Inferior parietal cortex (tissue), 1 donor: ENCODE measurements around the gene RAB40C.
A peak's percentile ranks its signal among the peaks of the same experiment; 100 is the strongest.

Experiments
- DNase-seq: peaks from one replicate; pipeline ENCODE4 v3.0.0-alpha.2; 2016; ENCODE audit errors: extremely low spot score

The RAB40C gene

DNA sequence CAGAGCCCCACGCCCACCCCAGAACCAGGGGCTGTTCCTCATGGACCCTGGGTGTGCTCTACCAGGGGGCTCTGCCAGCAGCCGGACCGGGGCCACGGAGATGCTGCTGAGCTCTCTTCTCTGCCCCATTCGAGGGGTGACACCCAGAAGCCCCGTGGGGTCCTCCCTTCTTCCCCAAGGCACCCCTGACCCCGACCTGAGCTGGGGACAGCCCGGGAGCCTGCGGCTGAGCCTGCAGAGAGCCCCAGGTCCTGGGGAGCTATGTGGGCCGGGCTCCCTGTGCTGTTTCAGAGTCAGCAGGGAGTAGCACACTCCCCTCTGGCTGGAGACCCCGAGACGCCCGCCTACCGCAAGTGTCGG lies 30.9 kb upstream of the RAB40C start:
- DNase-seq: no peak

- DNase-seq: no peak
These were observed 30.3 kb upstream of the RAB40C start for GRCh38 chr16:559411-560203.

GRCh38 chr16:560204-560700 lies 29.6 kb upstream of the RAB40C start, which contains the start of gene PRR35:
Gene PRR35, plus strand, starts transcription at chr16:560394. Its CDS starts 2,901 bp downstream, at chr16:563295.
- no peak for DNase-seq

DNA sequence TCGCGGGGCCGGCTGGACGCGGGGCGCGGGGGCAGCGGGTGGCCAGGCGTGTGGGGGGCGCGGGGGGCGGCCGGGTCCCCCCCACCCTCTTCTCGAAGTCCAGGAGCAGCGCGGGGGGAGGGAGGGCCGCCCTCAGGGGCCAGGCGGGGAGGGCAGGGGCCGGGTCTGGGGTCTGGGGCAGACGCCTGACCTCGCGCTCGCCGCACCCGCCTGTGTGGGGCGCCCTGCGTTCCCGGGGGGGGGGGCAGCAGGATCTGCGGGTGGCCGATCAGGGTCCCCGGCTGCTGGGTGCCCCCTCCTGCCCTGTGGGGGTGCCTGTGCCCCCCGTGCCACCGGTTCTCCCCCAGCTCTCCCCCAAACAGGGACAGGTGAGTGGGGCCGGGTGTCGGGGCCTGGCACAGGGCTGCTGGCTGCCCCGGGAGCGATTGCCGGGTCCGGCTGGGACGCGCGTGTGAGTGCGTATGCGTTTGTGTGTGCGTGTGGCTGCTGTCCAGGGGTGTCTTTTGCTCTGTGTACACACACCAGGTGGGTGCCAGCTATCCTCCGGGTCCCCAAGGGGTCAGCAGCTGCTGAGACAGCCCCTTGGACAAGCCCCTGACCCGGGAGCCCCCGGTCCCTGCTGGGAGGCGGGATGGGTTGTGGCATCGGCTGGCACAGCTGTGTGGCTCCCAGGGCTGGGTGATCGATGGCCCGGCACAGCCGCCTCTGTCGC lies 29.0 kb upstream of the RAB40C start:
- DNase-seq: no peak

GRCh38 chr16:561413-561794 lies 28.5 kb upstream of the RAB40C start:
- DNase-seq: no peak

DNA sequence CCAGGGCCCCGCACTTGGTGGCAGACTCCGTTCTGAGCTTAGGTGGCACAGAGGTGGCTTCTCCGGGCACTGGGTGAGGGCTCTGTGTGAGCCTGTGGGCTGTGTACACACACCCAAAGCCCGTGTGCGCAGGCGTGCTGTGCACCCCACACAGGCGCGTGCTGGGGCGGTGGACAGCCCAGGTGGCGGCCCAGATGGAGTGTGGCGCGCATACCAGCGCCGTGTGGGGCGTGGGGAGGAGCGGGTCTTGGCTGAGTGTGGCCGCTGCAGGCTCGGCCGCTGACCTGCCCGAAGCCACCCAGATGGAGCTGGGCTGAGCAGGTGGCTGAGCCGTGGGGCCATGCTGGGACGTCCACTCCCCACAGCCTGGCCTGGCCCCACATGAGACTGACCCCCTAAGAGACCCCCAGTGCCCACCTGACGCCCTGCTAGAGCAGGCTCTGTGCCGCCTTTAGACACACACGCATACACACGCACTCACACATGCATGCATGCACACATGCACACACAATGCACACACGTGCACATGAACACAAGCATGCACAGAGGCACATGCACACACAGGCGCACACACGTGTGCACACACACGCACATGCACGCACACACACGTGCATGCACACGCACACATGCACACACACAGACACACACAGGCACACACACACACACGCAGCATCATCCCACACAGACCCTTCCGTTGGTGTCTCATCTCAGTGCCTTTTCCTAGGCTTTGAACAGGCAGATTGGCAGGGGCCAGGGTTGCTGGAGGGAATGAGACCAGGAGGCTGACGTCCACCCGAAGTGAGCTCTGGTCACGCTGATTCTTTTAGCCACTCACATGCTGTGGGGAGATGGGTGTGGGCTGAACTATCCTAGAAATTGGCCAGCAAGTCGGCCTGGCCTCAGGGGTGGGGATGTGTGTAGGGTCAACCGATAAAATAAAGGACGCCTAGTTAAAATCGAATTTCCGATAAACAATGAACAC lies 27.6 kb upstream of the RAB40C start:
- no peak for DNase-seq

DNA sequence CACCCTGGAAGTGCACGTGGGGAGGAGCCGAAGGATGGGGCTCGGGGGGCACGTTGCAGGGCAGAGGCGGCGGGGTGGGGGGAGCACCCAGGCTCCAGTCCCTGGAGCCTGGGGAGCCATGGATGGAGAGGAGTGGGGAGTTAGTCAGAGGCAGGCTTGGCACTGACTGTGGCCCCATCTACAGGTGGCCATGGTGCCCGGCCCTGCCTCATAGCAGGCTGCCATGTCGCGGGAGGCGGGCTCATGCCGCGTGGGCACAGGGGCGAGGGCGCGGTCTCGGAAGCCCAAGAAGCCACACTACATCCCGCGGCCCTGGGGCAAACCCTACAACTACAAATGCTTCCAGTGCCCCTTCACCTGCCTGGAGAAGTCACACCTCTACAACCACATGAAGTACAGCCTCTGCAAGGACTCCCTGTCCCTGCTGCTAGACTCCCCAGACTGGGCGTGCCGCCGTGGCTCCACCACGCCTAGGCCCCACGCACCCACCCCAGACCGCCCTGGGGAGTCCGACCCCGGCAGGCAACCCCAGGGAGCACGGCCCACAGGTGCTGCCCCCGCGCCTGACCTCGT lies 26.7 kb upstream of the RAB40C start:
- no peak for DNase-seq

GRCh38 chr16:564690-565418 lies 25.0 kb upstream of the RAB40C start:
- no peak for DNase-seq

GRCh38 chr16:565419-566330 lies 24.2 kb upstream of the RAB40C start:
- DNase-seq: no peak

- DNase-seq: no peak
These were observed 23.1 kb upstream of the RAB40C start, which contains the start of gene NHLRC4 for GRCh38 chr16:566475-567372. Gene NHLRC4, plus strand, starts transcription at chr16:567005. Its CDS starts 1,043 bp downstream, at chr16:568048.

DNA sequence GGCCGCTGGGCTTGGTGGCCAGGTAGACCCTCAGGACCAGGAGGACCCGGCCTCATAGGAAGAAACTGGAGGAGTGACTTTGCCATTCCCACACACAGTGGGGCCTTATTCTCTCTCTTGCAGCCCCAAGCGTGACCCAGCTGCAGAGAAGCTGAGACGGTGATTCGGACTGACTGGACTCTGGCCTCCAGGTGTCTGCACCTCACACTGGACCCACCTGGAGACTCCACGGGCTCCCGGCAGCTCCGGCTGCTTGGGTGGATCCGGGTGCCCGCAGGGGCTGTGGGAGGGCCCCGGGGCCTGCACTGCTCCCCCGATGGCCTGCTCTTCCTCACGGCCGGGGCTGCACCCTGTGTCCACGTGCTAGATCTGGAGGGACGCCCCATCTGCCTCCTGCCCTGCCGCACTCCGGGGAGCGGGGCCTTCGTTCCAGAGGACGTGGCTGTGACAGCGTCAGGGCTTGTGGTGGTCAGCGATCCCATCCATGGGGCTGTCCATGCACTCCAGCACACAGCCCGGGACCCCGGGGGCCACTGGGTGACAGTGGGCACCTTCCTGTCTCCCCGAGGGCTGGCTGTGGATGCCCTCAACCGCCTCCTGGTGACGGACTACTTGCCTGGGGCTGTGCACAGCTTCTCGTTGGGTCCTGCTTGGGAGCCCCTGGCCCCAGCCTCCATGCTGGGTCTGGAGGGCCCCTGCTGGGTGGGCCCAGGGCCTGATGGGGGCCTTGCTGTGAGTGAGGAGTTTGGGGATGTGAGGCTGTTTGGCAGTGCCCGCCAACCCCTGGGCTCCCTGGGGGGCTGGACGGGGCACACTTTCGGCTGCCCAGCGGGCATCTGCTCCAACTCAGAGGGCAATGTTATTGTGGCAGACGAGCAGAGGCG lies 22.3 kb upstream of the RAB40C start:
- DNase-seq: no peak

- no peak for DNase-seq
These were observed 21.2 kb upstream of the RAB40C start for GRCh38 chr16:568401-569258.

- peak; percentile 45 for DNase-seq
These were observed 20.2 kb upstream of the RAB40C start, which contains the start of gene PIGQ for GRCh38 chr16:569445-570254. Gene PIGQ, plus strand, starts transcription at chr16:569968. Its CDS starts 4,107 bp downstream, at chr16:574075.

GRCh38 chr16:572865-573650 lies 16.8 kb upstream of the RAB40C start:
- no peak for DNase-seq
